IMR-90 (cell line): Measurements from ENCODE around the gene DENND1A.

ENCODE experiments used
- CTCF ChIP-seq: conservative IDR thresholded peaks from 2 replicates; pipeline ENCODE4 v1.5.1; 2012; ENCODE audit warnings: mild to moderate bottlenecking, low read depth, low read length, improper control_type of control experiment
- MXI1 ChIP-seq: IDR thresholded peaks from 2 replicates; pipeline ENCODE4 v1.6.1; 2012; ENCODE audit warnings: low read depth, mild to moderate bottlenecking, low read length, moderate library complexity, borderline replicate concordance
- POLR2A ChIP-seq: IDR thresholded peaks from 2 replicates; pipeline ENCODE4 v1.6.1; 2012; ENCODE audit warnings: mild to moderate bottlenecking, low read depth, low read length

DNA sequence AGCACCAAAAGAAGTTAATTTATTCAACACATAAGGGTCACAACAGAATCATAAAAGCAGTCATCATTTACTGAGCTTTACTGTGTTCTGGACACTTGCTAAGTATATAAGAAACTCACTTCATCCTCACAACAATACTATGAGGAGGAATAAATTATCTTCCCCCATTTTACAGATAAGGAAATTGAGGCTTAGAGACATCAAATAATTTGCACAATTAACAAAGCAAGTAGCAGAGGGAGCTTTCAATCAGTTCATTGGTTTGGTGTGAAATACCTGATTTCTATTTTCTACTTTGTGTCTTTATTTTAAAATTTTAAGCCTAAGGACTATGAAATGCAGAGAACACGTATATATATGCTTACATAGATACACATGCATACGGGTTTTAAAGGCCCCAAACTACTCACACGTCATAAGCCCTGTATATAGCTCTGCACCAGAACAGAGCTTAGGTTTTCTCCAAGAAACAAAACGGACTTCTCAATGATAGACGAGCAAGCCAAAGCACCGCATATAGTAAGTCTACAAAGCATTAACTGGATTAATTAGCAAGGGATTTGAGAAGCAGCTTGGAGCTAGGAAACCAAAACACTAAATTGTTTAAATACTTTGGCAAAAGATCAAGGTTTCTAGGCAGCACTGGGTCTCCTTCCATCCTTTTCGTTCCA is 95.6 kb downstream of the DENND1A start:
- TF ChIP-seq CTCF: no peak
- TF ChIP-seq POLR2A: no peak
- TF ChIP-seq MXI1: no peak
